ENCODE data around the gene HSF5.

DNA sequence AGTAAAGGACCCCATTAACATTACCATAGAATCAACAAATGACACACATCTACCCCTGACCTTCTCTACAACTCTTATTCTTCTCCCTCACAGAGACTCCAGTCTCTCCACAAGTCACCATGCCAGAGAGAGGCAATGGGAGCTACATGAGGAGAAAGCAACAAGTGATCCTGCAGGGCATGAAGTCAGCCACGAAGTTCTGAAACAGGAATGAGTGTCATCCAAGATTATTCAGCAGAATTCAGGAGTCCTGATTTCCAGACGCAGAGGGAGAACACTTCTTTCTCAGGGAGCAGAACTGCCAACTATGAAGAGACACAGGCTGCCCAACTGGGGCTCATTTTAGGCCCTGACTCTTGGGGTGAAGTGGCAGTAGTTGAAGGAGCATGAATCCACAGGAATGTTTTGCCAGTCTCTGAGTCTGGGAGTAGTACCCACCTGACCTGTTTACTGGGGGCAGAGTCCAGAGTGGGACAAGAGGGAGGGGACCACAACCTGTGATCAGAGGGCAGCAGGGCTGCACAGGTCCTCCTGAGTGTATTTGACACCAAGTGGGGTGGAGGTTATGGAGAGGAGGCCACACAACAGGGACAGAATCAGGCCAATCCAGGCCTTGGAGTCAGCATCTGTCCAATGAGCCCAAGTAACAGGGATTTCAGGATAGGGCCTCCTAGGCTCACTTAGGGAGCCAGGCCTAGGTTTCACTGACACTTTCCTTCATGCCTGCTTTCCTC, 28.6 kb upstream of the HSF5 start:
- TF ChIP-seq, protein P1, sequence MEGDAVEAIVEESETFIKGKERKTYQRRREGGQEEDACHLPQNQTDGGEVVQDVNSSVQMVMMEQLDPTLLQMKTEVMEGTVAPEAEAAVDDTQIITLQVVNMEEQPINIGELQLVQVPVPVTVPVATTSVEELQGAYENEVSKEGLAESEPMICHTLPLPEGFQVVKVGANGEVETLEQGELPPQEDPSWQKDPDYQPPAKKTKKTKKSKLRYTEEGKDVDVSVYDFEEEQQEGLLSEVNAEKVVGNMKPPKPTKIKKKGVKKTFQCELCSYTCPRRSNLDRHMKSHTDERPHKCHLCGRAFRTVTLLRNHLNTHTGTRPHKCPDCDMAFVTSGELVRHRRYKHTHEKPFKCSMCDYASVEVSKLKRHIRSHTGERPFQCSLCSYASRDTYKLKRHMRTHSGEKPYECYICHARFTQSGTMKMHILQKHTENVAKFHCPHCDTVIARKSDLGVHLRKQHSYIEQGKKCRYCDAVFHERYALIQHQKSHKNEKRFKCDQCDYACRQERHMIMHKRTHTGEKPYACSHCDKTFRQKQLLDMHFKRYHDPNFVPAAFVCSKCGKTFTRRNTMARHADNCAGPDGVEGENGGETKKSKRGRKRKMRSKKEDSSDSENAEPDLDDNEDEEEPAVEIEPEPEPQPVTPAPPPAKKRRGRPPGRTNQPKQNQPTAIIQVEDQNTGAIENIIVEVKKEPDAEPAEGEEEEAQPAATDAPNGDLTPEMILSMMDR (IDR thresholded peaks at IDR 0.05): no peak
- no peak for TF ChIP-seq EZH2phosphoT487 (IDR thresholded peaks at IDR 0.05)

All from neural progenitor cell (in vitro differentiated cells).